K562 (cell line): ENCODE results near the gene RAD21L1. TPM values are rescaled to one million over a fixed set of nuclear protein-coding genes. Genes with fewer than 3 reads are reported as not detected.
A peak's percentile ranks its signal among the peaks of the same experiment; 100 is the strongest.

Experiments
- polyA plus RNA-seq, 8 experiments: library from polyadenylated mRNA; depleted of rRNA in 4 of 8; stranded (reverse) in 5 of 8; unstranded in 3 of 8; fragments of >200 nt; fragmentation: Nextera tagmentation in 2 of 8; fragmentation: Illumina TruSeq in 1 of 8; extraction: Ambion mirVana in 2 of 8; extraction: Trizol in 1 of 8; gene quantifications; 2 replicates each; pipeline versions ENCODE4 v1.2.1 to v1.2.3, GENCODE V29; 2011 to 2014; ENCODE audit warnings: inconsistent platforms in 1 of 8, missing spikeins in 1 of 8
- total RNA-seq, 7 experiments: library from RNA; depleted of rRNA in 6 of 7; stranded (reverse); fragments of >200 nt in 6 of 7; fragmentation: Illumina TruSeq in 2 of 7; extraction: Trizol in 2 of 7; gene quantifications; 2 replicates each; pipeline versions ENCODE4 v1.2.1 to v1.2.3, GENCODE V29; 2011 to 2021; ENCODE audit warnings: low replicate concordance in 1 of 7
- TF ChIP-seq, protein P1 (sequence below): fragments of 450-650 bp; IDR thresholded peaks from 2 replicates; pipeline ENCODE4 v1.6.1; 2016; ENCODE audit warnings: mild to moderate bottlenecking, moderate library complexity
- TF ChIP-seq, protein P2 (sequence below): sonication (generic); formaldehyde crosslinking; IDR thresholded peaks from 2 replicates; pipeline ENCODE4 v1.5.0; 2020; ENCODE audit warnings: missing genetic modification reagents

The RAD21L1 gene
- total and polyA plus RNA-seq, 9 of the 15 experiments (the other 6 are each of a cell fraction or from before 2014, with no cell fraction given), result 0.17 to 1.7 (median 0.45) TPM; not detected in 1

DNA sequence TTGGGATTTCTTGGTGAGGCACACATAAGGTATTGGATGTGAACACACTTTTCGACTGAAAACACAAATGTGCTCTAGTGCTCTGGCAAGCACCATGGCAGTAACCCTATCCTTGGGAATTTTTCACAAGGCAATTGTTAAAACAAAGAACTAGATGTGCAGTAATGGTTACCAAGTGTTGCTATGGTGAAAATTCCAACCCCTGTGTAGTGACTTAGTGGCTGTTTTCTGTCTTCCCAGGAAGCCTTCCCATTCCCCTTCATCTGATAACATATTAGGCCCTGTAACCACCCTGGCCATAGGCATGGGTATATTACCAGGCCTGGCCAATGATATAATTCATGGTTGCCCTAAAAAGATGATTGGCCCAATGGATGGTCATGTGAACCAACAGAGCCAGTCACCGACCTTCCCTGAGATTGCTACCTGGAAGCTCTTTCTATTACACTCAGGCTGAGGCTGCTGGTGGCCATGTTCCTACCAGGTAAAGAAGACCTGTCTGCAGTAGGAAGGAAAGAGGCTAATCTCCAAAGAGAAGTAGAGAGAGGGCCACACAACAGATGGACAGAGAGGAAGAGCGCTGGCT, 18.5 kb upstream of the RAD21L1 start (continued):
- TF ChIP-seq, protein P1, sequence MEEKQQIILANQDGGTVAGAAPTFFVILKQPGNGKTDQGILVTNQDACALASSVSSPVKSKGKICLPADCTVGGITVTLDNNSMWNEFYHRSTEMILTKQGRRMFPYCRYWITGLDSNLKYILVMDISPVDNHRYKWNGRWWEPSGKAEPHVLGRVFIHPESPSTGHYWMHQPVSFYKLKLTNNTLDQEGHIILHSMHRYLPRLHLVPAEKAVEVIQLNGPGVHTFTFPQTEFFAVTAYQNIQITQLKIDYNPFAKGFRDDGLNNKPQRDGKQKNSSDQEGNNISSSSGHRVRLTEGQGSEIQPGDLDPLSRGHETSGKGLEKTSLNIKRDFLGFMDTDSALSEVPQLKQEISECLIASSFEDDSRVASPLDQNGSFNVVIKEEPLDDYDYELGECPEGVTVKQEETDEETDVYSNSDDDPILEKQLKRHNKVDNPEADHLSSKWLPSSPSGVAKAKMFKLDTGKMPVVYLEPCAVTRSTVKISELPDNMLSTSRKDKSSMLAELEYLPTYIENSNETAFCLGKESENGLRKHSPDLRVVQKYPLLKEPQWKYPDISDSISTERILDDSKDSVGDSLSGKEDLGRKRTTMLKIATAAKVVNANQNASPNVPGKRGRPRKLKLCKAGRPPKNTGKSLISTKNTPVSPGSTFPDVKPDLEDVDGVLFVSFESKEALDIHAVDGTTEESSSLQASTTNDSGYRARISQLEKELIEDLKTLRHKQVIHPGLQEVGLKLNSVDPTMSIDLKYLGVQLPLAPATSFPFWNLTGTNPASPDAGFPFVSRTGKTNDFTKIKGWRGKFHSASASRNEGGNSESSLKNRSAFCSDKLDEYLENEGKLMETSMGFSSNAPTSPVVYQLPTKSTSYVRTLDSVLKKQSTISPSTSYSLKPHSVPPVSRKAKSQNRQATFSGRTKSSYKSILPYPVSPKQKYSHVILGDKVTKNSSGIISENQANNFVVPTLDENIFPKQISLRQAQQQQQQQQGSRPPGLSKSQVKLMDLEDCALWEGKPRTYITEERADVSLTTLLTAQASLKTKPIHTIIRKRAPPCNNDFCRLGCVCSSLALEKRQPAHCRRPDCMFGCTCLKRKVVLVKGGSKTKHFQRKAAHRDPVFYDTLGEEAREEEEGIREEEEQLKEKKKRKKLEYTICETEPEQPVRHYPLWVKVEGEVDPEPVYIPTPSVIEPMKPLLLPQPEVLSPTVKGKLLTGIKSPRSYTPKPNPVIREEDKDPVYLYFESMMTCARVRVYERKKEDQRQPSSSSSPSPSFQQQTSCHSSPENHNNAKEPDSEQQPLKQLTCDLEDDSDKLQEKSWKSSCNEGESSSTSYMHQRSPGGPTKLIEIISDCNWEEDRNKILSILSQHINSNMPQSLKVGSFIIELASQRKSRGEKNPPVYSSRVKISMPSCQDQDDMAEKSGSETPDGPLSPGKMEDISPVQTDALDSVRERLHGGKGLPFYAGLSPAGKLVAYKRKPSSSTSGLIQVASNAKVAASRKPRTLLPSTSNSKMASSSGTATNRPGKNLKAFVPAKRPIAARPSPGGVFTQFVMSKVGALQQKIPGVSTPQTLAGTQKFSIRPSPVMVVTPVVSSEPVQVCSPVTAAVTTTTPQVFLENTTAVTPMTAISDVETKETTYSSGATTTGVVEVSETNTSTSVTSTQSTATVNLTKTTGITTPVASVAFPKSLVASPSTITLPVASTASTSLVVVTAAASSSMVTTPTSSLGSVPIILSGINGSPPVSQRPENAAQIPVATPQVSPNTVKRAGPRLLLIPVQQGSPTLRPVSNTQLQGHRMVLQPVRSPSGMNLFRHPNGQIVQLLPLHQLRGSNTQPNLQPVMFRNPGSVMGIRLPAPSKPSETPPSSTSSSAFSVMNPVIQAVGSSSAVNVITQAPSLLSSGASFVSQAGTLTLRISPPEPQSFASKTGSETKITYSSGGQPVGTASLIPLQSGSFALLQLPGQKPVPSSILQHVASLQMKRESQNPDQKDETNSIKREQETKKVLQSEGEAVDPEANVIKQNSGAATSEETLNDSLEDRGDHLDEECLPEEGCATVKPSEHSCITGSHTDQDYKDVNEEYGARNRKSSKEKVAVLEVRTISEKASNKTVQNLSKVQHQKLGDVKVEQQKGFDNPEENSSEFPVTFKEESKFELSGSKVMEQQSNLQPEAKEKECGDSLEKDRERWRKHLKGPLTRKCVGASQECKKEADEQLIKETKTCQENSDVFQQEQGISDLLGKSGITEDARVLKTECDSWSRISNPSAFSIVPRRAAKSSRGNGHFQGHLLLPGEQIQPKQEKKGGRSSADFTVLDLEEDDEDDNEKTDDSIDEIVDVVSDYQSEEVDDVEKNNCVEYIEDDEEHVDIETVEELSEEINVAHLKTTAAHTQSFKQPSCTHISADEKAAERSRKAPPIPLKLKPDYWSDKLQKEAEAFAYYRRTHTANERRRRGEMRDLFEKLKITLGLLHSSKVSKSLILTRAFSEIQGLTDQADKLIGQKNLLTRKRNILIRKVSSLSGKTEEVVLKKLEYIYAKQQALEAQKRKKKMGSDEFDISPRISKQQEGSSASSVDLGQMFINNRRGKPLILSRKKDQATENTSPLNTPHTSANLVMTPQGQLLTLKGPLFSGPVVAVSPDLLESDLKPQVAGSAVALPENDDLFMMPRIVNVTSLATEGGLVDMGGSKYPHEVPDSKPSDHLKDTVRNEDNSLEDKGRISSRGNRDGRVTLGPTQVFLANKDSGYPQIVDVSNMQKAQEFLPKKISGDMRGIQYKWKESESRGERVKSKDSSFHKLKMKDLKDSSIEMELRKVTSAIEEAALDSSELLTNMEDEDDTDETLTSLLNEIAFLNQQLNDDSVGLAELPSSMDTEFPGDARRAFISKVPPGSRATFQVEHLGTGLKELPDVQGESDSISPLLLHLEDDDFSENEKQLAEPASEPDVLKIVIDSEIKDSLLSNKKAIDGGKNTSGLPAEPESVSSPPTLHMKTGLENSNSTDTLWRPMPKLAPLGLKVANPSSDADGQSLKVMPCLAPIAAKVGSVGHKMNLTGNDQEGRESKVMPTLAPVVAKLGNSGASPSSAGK, result no peak
- TF ChIP-seq, protein P2, sequence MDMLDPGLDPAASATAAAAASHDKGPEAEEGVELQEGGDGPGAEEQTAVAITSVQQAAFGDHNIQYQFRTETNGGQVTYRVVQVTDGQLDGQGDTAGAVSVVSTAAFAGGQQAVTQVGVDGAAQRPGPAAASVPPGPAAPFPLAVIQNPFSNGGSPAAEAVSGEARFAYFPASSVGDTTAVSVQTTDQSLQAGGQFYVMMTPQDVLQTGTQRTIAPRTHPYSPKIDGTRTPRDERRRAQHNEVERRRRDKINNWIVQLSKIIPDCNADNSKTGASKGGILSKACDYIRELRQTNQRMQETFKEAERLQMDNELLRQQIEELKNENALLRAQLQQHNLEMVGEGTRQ (CRISPR knock-in tag), result peak; percentile 41
